GM23248 (cell line): ENCODE results near the gene PRKAR2A. TPM values are rescaled to one million over a fixed set of nuclear protein-coding genes. Genes with fewer than 3 reads are reported as not detected.
"Not testable (repeated sequence)": the region's sequence is repeated elsewhere in the genome, so short reads cannot be mapped to it uniquely, and the experiment has no call there.

Experiments
- DNase-seq: peaks from one replicate; pipeline ENCODE4 v3.0.0-alpha.2; 2015
- H2AFZ ChIP-seq: fragments of 200-600 bp; sonication (generic); 2 replicates; pipeline ENCODE4 v1.6.1; 2016; ENCODE audit warnings: antibody characterized with exemption
- H3F3A ChIP-seq: fragments of 200-600 bp; sonication (generic); 2 replicates; pipeline ENCODE4 v1.6.1; 2016; ENCODE audit warnings: mild to moderate bottlenecking, antibody characterized with exemption, mixed run types; ENCODE audit not compliant: insufficient read depth
- H3K27ac ChIP-seq: fragments of 200-600 bp; sonication (generic); 2 replicates; pipeline ENCODE4 v1.5.1; 2016; ENCODE audit warnings: mild to moderate bottlenecking
- H3K27me3 ChIP-seq: fragments of 200-600 bp; sonication (generic); replicated peaks from 2 replicates; pipeline ENCODE4 v1.6.1; 2016; ENCODE audit warnings: mild to moderate bottlenecking; ENCODE audit not compliant: insufficient read depth
- H3K36me3 ChIP-seq: fragments of 200-600 bp; sonication (generic); 2 replicates; pipeline ENCODE4 v1.6.1; 2016; ENCODE audit warnings: low read depth, mild to moderate bottlenecking
- H3K4me1 ChIP-seq: fragments of 200-600 bp; sonication (generic); 2 replicates; pipeline ENCODE4 v1.6.1; 2016; ENCODE audit warnings: mild to moderate bottlenecking; ENCODE audit not compliant: insufficient read depth
- H3K4me2 ChIP-seq: fragments of 200-600 bp; sonication (generic); one replicate; pipeline ENCODE4 v1.6.1; 2016; ENCODE audit warnings: mild to moderate bottlenecking; ENCODE audit not compliant: unreplicated experiment
- H3K4me3 ChIP-seq: fragments of 200-600 bp; sonication (generic); 2 replicates; pipeline ENCODE4 v1.5.1; 2016; ENCODE audit warnings: mild to moderate bottlenecking
- H3K79me2 ChIP-seq: fragments of 200-600 bp; sonication (generic); 2 replicates; pipeline ENCODE4 v1.6.1; 2016; ENCODE audit warnings: mild to moderate bottlenecking; ENCODE audit not compliant: insufficient read depth
- H3K9ac ChIP-seq: fragments of 200-600 bp; sonication (generic); 2 replicates; pipeline ENCODE4 v1.6.1; 2016; ENCODE audit warnings: mild to moderate bottlenecking
- H3K9me2 ChIP-seq: fragments of 200-600 bp; sonication (generic); 2 replicates; pipeline ENCODE4 v1.6.1; 2016; ENCODE audit warnings: mixed run types, mild to moderate bottlenecking, moderate library complexity; ENCODE audit not compliant: insufficient read depth
- H3K9me3 ChIP-seq: fragments of 200-600 bp; sonication (generic); one replicate; pipeline ENCODE4 v1.6.1; 2017; ENCODE audit warnings: low read depth
- H4K20me1 ChIP-seq: fragments of 200-600 bp; sonication (generic); 2 replicates; pipeline ENCODE4 v1.6.0; 2016; ENCODE audit not compliant: insufficient read depth
- EZH2 ChIP-seq: fragments of 200-600 bp; sonication (generic); IDR thresholded peaks from 2 replicates; pipeline ENCODE4 v1.6.1; 2018; ENCODE audit warnings: antibody characterized with exemption, mild to moderate bottlenecking; ENCODE audit not compliant: insufficient read depth, poor library complexity, severe bottlenecking
- EZH2phosphoT487 ChIP-seq: fragments of 200-600 bp; sonication (generic); IDR thresholded peaks from 2 replicates; pipeline ENCODE4 v1.6.1; 2018; ENCODE audit warnings: antibody characterized with exemption, moderate library complexity, mild to moderate bottlenecking, low read depth; ENCODE audit not compliant: insufficient read depth
- WGBS, 2 experiments: methylation state at CpG; one replicate each; pipeline ENCODE4 v1.1.6; 2015 to 2017; ENCODE audit warnings: low lambda C conversion rate in 2 of 2, low coverage in 1 of 2; ENCODE audit errors: missing lambda C conversion rate in 2 of 2; 5-methylcytosine and 5-hydroxymethylcytosine counted together
- in situ Hi-C: fragments of 300-500 bp; cut with MboI; formaldehyde crosslinking; loops from 2 replicates; pipeline ENCODE4 v1.15.0; 2020
- polyA plus RNA-seq: library from polyadenylated mRNA; unstranded; fragments of >200 nt; fragmentation: Nextera tagmentation; extraction: Ambion mirVana; gene quantifications from 2 replicates; pipeline ENCODE4 v1.2.1, GENCODE V29; 2016
- total RNA-seq: library from RNA; depleted of rRNA; stranded (reverse); fragments of >200 nt; shearing (Covaris generic); gene quantifications from 2 replicates; pipeline ENCODE4 v1.2.3, GENCODE V29; 2014

PRKAR2A gene
- total and polyA plus RNA-seq, 2 experiments from 2014 or later, result 11.8 to 26.8 TPM

DNA sequence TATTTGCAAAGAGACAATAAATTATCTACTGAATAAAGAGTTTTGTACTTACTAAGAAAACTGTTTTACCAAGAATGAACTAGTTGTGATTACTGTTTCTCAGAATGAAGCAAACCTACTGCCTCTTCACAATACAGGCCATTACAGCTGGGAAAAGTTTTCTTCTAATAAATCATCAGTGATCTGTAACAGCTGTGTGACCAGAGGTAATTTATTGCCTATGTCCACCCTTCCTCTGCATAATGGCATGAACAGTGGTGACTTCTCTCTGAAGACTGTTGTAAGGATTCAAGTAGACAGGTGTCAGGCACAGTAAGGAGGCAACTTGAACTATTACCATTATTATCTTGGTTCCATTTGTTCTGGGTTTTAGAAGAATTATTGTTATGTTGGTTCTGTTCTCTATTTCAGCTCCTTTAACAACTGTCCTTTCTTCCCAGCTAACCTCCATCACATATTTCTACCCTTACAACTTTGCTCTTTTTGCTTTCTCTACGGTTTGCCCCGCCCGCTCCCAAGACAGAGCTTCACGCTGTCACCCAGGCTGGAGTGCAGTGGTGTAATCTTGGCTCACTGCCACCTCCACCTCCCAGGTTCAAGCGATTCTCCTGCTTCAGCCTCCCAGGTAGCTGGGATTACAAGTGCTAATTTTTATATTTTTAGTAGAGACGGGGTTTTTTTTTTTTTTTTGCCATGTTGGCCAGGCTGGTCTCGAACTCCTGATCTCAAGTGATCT is 51.5 kb downstream of the PRKAR2A start:
- Histone ChIP-seq H3K36me3 (no peaks in the 10 kb centered on the region), H3K9ac (no peak overlapping the region), H3K9me3 (no peaks in the 10 kb centered on the region), H3K27ac (no peak overlapping the region), H3K27me3 (no peaks in the 10 kb centered on the region), H3K79me2 (peaks cover 39% of the 10 kb centered on the region), H4K20me1 (no peaks in the 10 kb centered on the region), H2AFZ (no peak overlapping the region), H3K9me2 (no peaks in the 10 kb centered on the region), H3F3A (no peaks in the 10 kb centered on the region), H3K4me3 (no peak overlapping the region), H3K4me1 (no peaks in the 10 kb centered on the region), H3K4me2 (no peak overlapping the region)
- in situ Hi-C loops, result no loop called here
- no peak for DNase-seq
- 96 to 97% methylated on average over 7 of the region's 7 CpGs for WGBS, 2 experiments
- TF ChIP-seq EZH2phosphoT487, result no peak
- TF ChIP-seq EZH2, result no peak

DNA sequence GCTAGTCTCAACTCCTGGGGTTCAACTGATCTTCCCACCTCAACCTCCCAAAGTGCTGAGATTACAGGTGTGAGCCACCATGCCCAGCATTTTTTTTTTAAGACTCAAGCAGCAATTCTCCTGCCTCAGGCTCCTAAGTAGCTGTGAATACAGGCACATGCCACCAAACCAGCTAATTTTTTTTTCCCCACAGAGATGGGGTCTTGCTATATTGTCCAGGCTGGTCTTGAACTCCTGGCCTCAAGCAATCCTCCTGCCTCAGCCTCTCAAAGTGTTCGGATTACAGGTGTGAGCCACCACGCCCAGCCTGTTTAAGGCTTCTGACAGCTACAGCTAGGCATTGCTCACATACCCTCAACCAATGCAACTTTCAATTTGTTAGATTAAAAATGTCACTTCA is 54.2 kb downstream of the PRKAR2A start:
- H4K20me1 ChIP-seq, H3K4me3 ChIP-seq, H3K27ac ChIP-seq, DNase-seq, in situ Hi-C loops, H3K4me2 ChIP-seq, H3K9me2 ChIP-seq, H3K9me3 ChIP-seq, H3K27me3 ChIP-seq, H2AFZ ChIP-seq, H3K9ac ChIP-seq, H3K4me1 ChIP-seq, H3F3A ChIP-seq: not testable (repeated sequence)
- H3K79me2 ChIP-seq, result peaks cover 22% of the 10 kb centered on the region
- H3K36me3 ChIP-seq, result 0 out of 2 replicates have a peak, but pooled peaks cover 11% of the 10 kb centered on the region
- WGBS, 2 experiments, result 100% methylated on average over 2 of the region's 2 CpGs

DNA sequence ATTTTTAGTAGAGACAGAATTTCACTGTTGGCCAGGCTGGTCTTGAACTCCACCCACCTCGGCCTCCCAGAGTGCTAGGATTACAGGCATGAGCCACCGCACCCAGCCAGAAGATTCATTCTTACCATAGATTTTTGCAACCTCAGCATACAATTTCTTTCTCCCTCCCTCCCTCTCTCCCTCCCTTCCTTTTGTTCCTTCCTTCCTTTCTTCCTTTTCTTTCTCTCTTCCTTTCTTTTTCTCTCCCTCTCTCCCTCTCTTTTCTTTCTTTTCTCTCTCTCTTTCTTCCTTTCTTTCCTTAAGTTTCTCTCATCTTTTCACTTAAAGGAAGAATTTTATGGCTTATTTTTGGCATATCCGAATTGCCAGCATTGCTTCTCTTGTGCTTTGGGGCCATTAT is 58.0 kb downstream of the PRKAR2A start:
- Histone ChIP-seq H3K4me1 (no peaks in the 10 kb centered on the region), H3F3A (no peaks in the 10 kb centered on the region), H3K9me3 (no peaks in the 10 kb centered on the region), H3K79me2 (no peaks in the 10 kb centered on the region), H3K27me3 (no peaks in the 10 kb centered on the region), H3K4me2 (no peak overlapping the region), H3K9ac (no peak overlapping the region), H4K20me1 (no peaks in the 10 kb centered on the region), H3K36me3 (0 out of 2 replicates have a peak, but pooled peaks cover 11% of the 10 kb centered on the region), H3K4me3 (no peak overlapping the region), H3K27ac (no peak overlapping the region), H3K9me2 (no peaks in the 10 kb centered on the region), H2AFZ (no peak overlapping the region)
- TF ChIP-seq EZH2 (no peak), EZH2phosphoT487 (no peak)
- in situ Hi-C loops, result no loop called here
- DNase-seq, result no peak
- 99 to 100% methylated on average over 3 of the region's 3 CpGs for WGBS, 2 experiments

- 0 out of 2 replicates have a peak, but pooled peaks cover 17% of the 10 kb centered on the region for H3K36me3 ChIP-seq
- TF ChIP-seq EZH2, result no peak
- no peak for TF ChIP-seq EZH2phosphoT487
- no peaks in the 10 kb centered on the region for H3K27me3 ChIP-seq
- H4K20me1 ChIP-seq, result no peaks in the 10 kb centered on the region
- no peak overlapping the region for H3K9ac ChIP-seq
- no peak overlapping the region for H2AFZ ChIP-seq
- no peak overlapping the region for H3K4me3 ChIP-seq
- H3K9me2 ChIP-seq, result no peaks in the 10 kb centered on the region
- no peak overlapping the region for H3K4me2 ChIP-seq
- no peak overlapping the region for H3K27ac ChIP-seq
- H3K9me3 ChIP-seq, result no peaks in the 10 kb centered on the region
- 94 to 100% methylated on average over 1 of the region's 1 CpG for WGBS, 2 experiments
- H3K79me2 ChIP-seq, result no peaks in the 10 kb centered on the region
- no peaks in the 10 kb centered on the region for H3K4me1 ChIP-seq
- no peaks in the 10 kb centered on the region for H3F3A ChIP-seq
- in situ Hi-C loops, result no loop called here
- DNase-seq, result no peak
Measured at GRCh38 chr3:48788544-48789162, 59.0 kb downstream of the PRKAR2A start.
